ENCODE measurements around the gene GSX1. TPM values are rescaled to one million over a fixed set of nuclear protein-coding genes. Genes with fewer than 3 reads are reported as not detected.

GSX1 gene
- total RNA-seq, 2 experiments from 2014 or later = not detected

GRCh38 chr13:27833206-27833605 is 40.9 kb downstream of the GSX1 start:
- Histone ChIP-seq H3K27me3 (ENCODE audit: control insufficient read depth in 1 of 2, insufficient read depth in 2 of 2, low read length in 2 of 2) (peaks cover 15 to 32% of the 10 kb centered on the region in 2 experiments), H3K9me3 (ENCODE audit: control insufficient read depth in 1 of 2, insufficient read depth in 1 of 2, low read length in 2 of 2) (no peaks in the 10 kb centered on the region), H3K36me3 (ENCODE audit: insufficient read depth, low read length) (no peaks in the 10 kb centered on the region), H3K4me3 (ENCODE audit: low read length) (no peak overlapping the region), H3K4me1 (ENCODE audit: insufficient read depth, low read length) (peaks cover 6% of the 10 kb centered on the region), H3K27ac (ENCODE audit: low read depth in 1 of 2, low read length in 2 of 2) (no peak overlapping the region)
- DNase-seq (no peak), ATAC-seq (ENCODE audit: poor library complexity) (no peak)
- ChIA-PET CTCF (no interaction called here), POLR2A (no interaction called here)
- no peak overlapping the region for H3K4me3 Mint-ChIP-seq
- no peaks in the 10 kb centered on the region for H3K4me1 Mint-ChIP-seq (ENCODE audit: low read depth)
- TF ChIP-seq CTCF (IDR thresholded peaks at IDR 0.05) = no peak
- no peak overlapping the region for H3K27ac Mint-ChIP-seq
- intact Hi-C loops (cut with DNase I, micrococcal nuclease) = no loop called here
- no peaks in the 10 kb centered on the region for H3K36me3 Mint-ChIP-seq (ENCODE audit: low read depth)
- peaks cover 81% of the 10 kb centered on the region for H3K27me3 Mint-ChIP-seq
- H3K9me3 Mint-ChIP-seq = no peaks in the 10 kb centered on the region

GRCh38 chr13:27834095-27834494 is 41.8 kb downstream of the GSX1 start:
- Histone ChIP-seq H3K9me3 (ENCODE audit: control insufficient read depth in 1 of 2, insufficient read depth in 1 of 2, low read length in 2 of 2) (no peaks in the 10 kb centered on the region), H3K27ac (ENCODE audit: low read depth in 1 of 2, low read length in 2 of 2) (no peak overlapping the region), H3K4me1 (ENCODE audit: insufficient read depth, low read length) (peaks cover 6% of the 10 kb centered on the region), H3K27me3 (ENCODE audit: control insufficient read depth in 1 of 2, insufficient read depth in 2 of 2, low read length in 2 of 2) (peaks cover 15 to 32% of the 10 kb centered on the region in 2 experiments), H3K36me3 (ENCODE audit: insufficient read depth, low read length) (no peaks in the 10 kb centered on the region), H3K4me3 (ENCODE audit: low read length) (no peak overlapping the region)
- H3K9me3 Mint-ChIP-seq = no peaks in the 10 kb centered on the region
- no peak overlapping the region for H3K4me3 Mint-ChIP-seq
- ATAC-seq (ENCODE audit: poor library complexity) = no peak
- no peak for TF ChIP-seq CTCF (IDR thresholded peaks at IDR 0.05)
- ChIA-PET CTCF (no interaction called here), POLR2A (no interaction called here)
- H3K36me3 Mint-ChIP-seq (ENCODE audit: low read depth) = no peaks in the 10 kb centered on the region
- H3K27ac Mint-ChIP-seq = no peak overlapping the region
- DNase-seq = no peak
- intact Hi-C loops (cut with DNase I, micrococcal nuclease) = no loop called here
- peaks cover 83% of the 10 kb centered on the region for H3K27me3 Mint-ChIP-seq
- no peaks in the 10 kb centered on the region for H3K4me1 Mint-ChIP-seq (ENCODE audit: low read depth)

- Histone ChIP-seq H3K4me3 (ENCODE audit: low read length) (no peak overlapping the region), H3K27me3 (ENCODE audit: control insufficient read depth in 1 of 2, insufficient read depth in 2 of 2, low read length in 2 of 2) (peaks cover 15 to 35% of the 10 kb centered on the region in 2 experiments), H3K36me3 (ENCODE audit: insufficient read depth, low read length) (no peaks in the 10 kb centered on the region), H3K9me3 (ENCODE audit: control insufficient read depth in 1 of 2, insufficient read depth in 1 of 2, low read length in 2 of 2) (no peaks in the 10 kb centered on the region), H3K4me1 (ENCODE audit: insufficient read depth, low read length) (no peaks in the 10 kb centered on the region), H3K27ac (ENCODE audit: low read depth in 1 of 2, low read length in 2 of 2) (no peak overlapping the region)
- H3K27me3 Mint-ChIP-seq = peaks cover 78% of the 10 kb centered on the region
- H3K4me1 Mint-ChIP-seq (ENCODE audit: low read depth) = no peaks in the 10 kb centered on the region
- no peak for ATAC-seq (ENCODE audit: poor library complexity)
- H3K36me3 Mint-ChIP-seq (ENCODE audit: low read depth) = no peaks in the 10 kb centered on the region
- POLR2A ChIA-PET = no interaction called here
- H3K9me3 Mint-ChIP-seq = no peaks in the 10 kb centered on the region
- intact Hi-C loops (cut with DNase I, micrococcal nuclease) = no loop called here
- no peak overlapping the region for H3K4me3 Mint-ChIP-seq
- CTCF ChIA-PET = interaction anchor here (1.0 to 2.4 kb wide), 2 partner anchors 9 to 464 kb away, joined by 3 to 7 read pairs; no protein-coding TSS in a partner anchor
- no peak for TF ChIP-seq CTCF (IDR thresholded peaks at IDR 0.05)
- no peak for DNase-seq
- no peak overlapping the region for H3K27ac Mint-ChIP-seq
Observed at GRCh38 chr13:27835799-27836198, 43.5 kb downstream of the GSX1 start.
